CD4-positive, alpha-beta T cell treated with Interferon alpha-2 for 1 hour (primary cell): ENCODE data around the gene RTN4RL1.

Experiments used
- DNase-seq, 2 donors: peaks; one replicate each; pipeline ENCODE4 v3.0.0-alpha.2; 2020 to 2022

The RTN4RL1 gene

GRCh38 chr17:1976000-1976682, 49.0 kb downstream of the RTN4RL1 start:
- no peak for DNase-seq

GRCh38 chr17:1975573-1975972, 49.6 kb downstream of the RTN4RL1 start:
- no peak for DNase-seq

- DNase-seq, result no peak
Measured at GRCh38 chr17:1972487-1973160, 52.5 kb downstream of the RTN4RL1 start.

GRCh38 chr17:1970843-1971384, 54.2 kb downstream of the RTN4RL1 start:
- DNase-seq, result no peak

GRCh38 chr17:1969712-1970111, 55.4 kb downstream of the RTN4RL1 start:
- DNase-seq, result no peak

- DNase-seq, result no peak
Measured at GRCh38 chr17:1967213-1967612, 57.9 kb downstream of the RTN4RL1 start.

- DNase-seq, result no peak
Measured at GRCh38 chr17:1966274-1967086, 58.7 kb downstream of the RTN4RL1 start.

- DNase-seq, result no peak
Measured at GRCh38 chr17:1965556-1966273, 59.4 kb downstream of the RTN4RL1 start.

GRCh38 chr17:1963250-1963649, 61.9 kb downstream of the RTN4RL1 start:
- DNase-seq, result no peak

GRCh38 chr17:1961189-1961588, 63.9 kb downstream of the RTN4RL1 start:
- DNase-seq, result no peak

GRCh38 chr17:1960545-1960912, 64.6 kb downstream of the RTN4RL1 start:
- no peak for DNase-seq

- no peak for DNase-seq
Measured at GRCh38 chr17:1959871-1960544, 65.1 kb downstream of the RTN4RL1 start.

- DNase-seq, result no peak
Measured at GRCh38 chr17:1958134-1958881, 66.8 kb downstream of the RTN4RL1 start.

GRCh38 chr17:1957037-1957436, 68.1 kb downstream of the RTN4RL1 start:
- no peak for DNase-seq

GRCh38 chr17:1956134-1956533, 69.0 kb downstream of the RTN4RL1 start:
- DNase-seq, result no peak

GRCh38 chr17:1953831-1954230, 71.3 kb downstream of the RTN4RL1 start:
- DNase-seq, result no peak

GRCh38 chr17:1951920-1952319, 73.2 kb downstream of the RTN4RL1 start:
- DNase-seq, result no peak

- no peak for DNase-seq
Measured at GRCh38 chr17:1949754-1950153, 75.4 kb downstream of the RTN4RL1 start.

GRCh38 chr17:1948517-1948825, 76.7 kb downstream of the RTN4RL1 start:
- DNase-seq, result no peak

- no peak for DNase-seq
Measured at GRCh38 chr17:1947743-1948516, 77.2 kb downstream of the RTN4RL1 start.

- no peak for DNase-seq
Measured at GRCh38 chr17:1947229-1947742, 77.8 kb downstream of the RTN4RL1 start.
